ENCODE results near the gene CCDC197. TPM values are rescaled to one million over a fixed set of nuclear protein-coding genes. Genes with fewer than 3 reads are reported as not detected.

CCDC197 gene
- total RNA-seq, 1 experiment from 2014 or later = not detected

DNA sequence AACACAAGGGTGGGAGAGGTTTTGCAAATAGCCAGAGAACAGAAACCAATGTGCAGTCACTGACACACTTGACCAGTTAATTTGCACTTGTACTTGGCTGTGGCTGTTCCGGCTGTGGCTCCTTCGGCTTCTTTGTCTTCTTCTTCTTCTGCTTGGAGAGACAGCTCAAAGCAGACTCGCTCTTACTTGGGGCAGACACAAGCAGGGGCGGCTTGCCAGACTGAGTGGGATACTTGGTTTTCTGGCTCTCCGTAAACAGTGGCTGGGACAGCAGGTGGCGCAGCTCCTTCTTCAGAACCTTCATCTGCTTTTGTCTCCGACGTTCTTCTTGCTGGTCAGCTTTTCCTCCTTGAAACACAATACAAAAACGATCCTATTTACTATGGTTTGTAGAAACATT, 54.0 kb downstream of the CCDC197 start:
- no CpG with 5 or more reads among the region's 9 CpGs for WGBS (ENCODE audit: extremely low coverage, insufficient read length, low lambda C conversion rate)
- H3K27ac ChIP-seq (ENCODE audit: insufficient read length, low read depth, low read length) = no peak overlapping the region
- no peak overlapping the region for H3K18ac ChIP-seq (ENCODE audit: insufficient read length, low read depth, low read length)
- Mint-ChIP-seq H3K36me3 (ENCODE audit: insufficient read depth in 1 of 3, low read depth in 3 of 3) (peaks cover 40 to 80% (median 66%) of the 10 kb centered on the region in 3 experiments; a peak in 6 of 7 replicates), H3K4me1 (peaks cover 15 to 18% of the 10 kb centered on the region in 2 experiments), H3K27me3 (ENCODE audit: low read depth) (no peaks in the 10 kb centered on the region), H3K4me3 (no peak overlapping the region), H3K9me3 (no peaks in the 10 kb centered on the region), H3K27ac (no peak overlapping the region; a peak in 2 of 7 replicates)
- no peak overlapping the region for H4K5ac ChIP-seq (ENCODE audit: insufficient read length, low read depth, low read length)
- H2BK5ac ChIP-seq (ENCODE audit: insufficient read length, low read length) = no peak overlapping the region
- no peaks in the 10 kb centered on the region; the same call in 1 of the 2 replicates for H3K4me1 ChIP-seq (ENCODE audit: insufficient read depth, low read length)
- no peak overlapping the region for H2BK120ac ChIP-seq (ENCODE audit: low read depth, low read length, poor library complexity, severe bottlenecking)
- no peak overlapping the region for H3K4ac ChIP-seq (ENCODE audit: low read depth, low read length)
- peak; percentile 44 for DNase-seq
- H4K20me1 ChIP-seq (ENCODE audit: control insufficient read depth, insufficient read depth, insufficient read length) = no peaks in the 10 kb centered on the region
- no peak overlapping the region for H4K8ac ChIP-seq (replicated peaks; ENCODE audit: insufficient read length, low read depth, low read length)
- no peak overlapping the region for H3T11ph ChIP-seq (ENCODE audit: low read length)
- no peak overlapping the region for H2BK12ac ChIP-seq (ENCODE audit: insufficient read length, low read depth, low read length)
- no peak overlapping the region for H2BK15ac ChIP-seq (ENCODE audit: low read depth, low read length)
- H2AK5ac ChIP-seq (ENCODE audit: insufficient read length, low read length) = no peak overlapping the region
- no peak overlapping the region for H2BK20ac ChIP-seq (ENCODE audit: low read depth, low read length, poor library complexity, severe bottlenecking)
- no peak overlapping the region for H3K4me2 ChIP-seq (ENCODE audit: insufficient read depth, insufficient read length, low read length)
- H3K27me3 ChIP-seq (ENCODE audit: insufficient read depth, low read length) = no peaks in the 10 kb centered on the region
- H2AFZ ChIP-seq (ENCODE audit: low read length) = no peak overlapping the region
- no peak overlapping the region for H3K56ac ChIP-seq (ENCODE audit: insufficient read length, low read depth, low read length)
- no peak overlapping the region for H3K23ac ChIP-seq (ENCODE audit: insufficient read length, low read depth, low read length)
- TF ChIP-seq, protein P1, sequence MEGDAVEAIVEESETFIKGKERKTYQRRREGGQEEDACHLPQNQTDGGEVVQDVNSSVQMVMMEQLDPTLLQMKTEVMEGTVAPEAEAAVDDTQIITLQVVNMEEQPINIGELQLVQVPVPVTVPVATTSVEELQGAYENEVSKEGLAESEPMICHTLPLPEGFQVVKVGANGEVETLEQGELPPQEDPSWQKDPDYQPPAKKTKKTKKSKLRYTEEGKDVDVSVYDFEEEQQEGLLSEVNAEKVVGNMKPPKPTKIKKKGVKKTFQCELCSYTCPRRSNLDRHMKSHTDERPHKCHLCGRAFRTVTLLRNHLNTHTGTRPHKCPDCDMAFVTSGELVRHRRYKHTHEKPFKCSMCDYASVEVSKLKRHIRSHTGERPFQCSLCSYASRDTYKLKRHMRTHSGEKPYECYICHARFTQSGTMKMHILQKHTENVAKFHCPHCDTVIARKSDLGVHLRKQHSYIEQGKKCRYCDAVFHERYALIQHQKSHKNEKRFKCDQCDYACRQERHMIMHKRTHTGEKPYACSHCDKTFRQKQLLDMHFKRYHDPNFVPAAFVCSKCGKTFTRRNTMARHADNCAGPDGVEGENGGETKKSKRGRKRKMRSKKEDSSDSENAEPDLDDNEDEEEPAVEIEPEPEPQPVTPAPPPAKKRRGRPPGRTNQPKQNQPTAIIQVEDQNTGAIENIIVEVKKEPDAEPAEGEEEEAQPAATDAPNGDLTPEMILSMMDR (conservative IDR thresholded peaks at IDR 0.05) = peak; percentile 65
- H3K79me2 ChIP-seq (ENCODE audit: insufficient read depth, low read length) = no peaks in the 10 kb centered on the region
- no peak overlapping the region for H3K14ac ChIP-seq (ENCODE audit: insufficient read depth, low read length)
- H3K23me2 ChIP-seq (ENCODE audit: insufficient read length, low read depth, low read length, poor library complexity, severe bottlenecking) = no peaks in the 10 kb centered on the region
- H3K9me3 ChIP-seq (ENCODE audit: control insufficient read depth, low read depth, low read length) = no peaks in the 10 kb centered on the region
- no peak overlapping the region for H4K91ac ChIP-seq (ENCODE audit: insufficient read length, low read depth, low read length)
- no peak overlapping the region for H3K9ac ChIP-seq (ENCODE audit: extremely low read depth, insufficient read length, low read length)
- no peaks in the 10 kb centered on the region for H3K79me1 ChIP-seq (ENCODE audit: insufficient read depth, low read depth, low read length, poor library complexity, severe bottlenecking)

All from H9 (cell line).